Thymus (tissue), 11 donors: ENCODE results near the gene PPP1R18. TPM values are rescaled to one million over a fixed set of nuclear protein-coding genes. Genes with fewer than 3 reads are reported as not detected.
"Not testable (repeated sequence)": the region's sequence is repeated elsewhere in the genome, so short reads cannot be mapped to it uniquely, and the experiment has no call there.

Experiments
- DNase-seq, 9 donors: peaks; one replicate each; pipeline ENCODE4 v3.0.0-alpha.2; 2013; ENCODE audit warnings: low spot score in 9 of 9, low read depth in 6 of 9, missing footprints in 1 of 9
- H3K27ac ChIP-seq, 2 donors: one replicate each; pipeline ENCODE4 v1.5.1; 2013; ENCODE audit warnings: control low read depth in 1 of 2, low read depth in 1 of 2, low read length in 1 of 2, mild to moderate bottlenecking in 1 of 2, moderate library complexity in 1 of 2
- H3K27me3 ChIP-seq, 2 donors: one replicate each; pipeline ENCODE4 v1.5.1; 2013; ENCODE audit warnings: low read length in 1 of 2; ENCODE audit not compliant: control insufficient read depth in 2 of 2, insufficient read depth in 1 of 2
- H3K36me3 ChIP-seq, 2 donors: one replicate each; pipeline ENCODE4 v1.5.1; 2013; ENCODE audit warnings: low read length in 1 of 2, mild to moderate bottlenecking in 1 of 2, moderate library complexity in 1 of 2; ENCODE audit not compliant: control insufficient read depth in 2 of 2, insufficient read depth in 2 of 2
- H3K4me1 ChIP-seq, 2 donors: one replicate each; pipeline ENCODE4 v1.5.1; 2013; ENCODE audit warnings: low read length in 2 of 2; ENCODE audit not compliant: control insufficient read depth in 2 of 2, insufficient read depth in 2 of 2
- H3K4me3 ChIP-seq, 2 donors: one replicate each; pipeline ENCODE4 v1.5.1; 2013; ENCODE audit warnings: low read length in 2 of 2, control low read depth in 1 of 2, mild to moderate bottlenecking in 1 of 2
- H3K9me3 ChIP-seq, 2 donors: one replicate each; pipeline ENCODE4 v1.5.1; 2013; ENCODE audit warnings: low read length in 1 of 2, mild to moderate bottlenecking in 1 of 2; ENCODE audit not compliant: control insufficient read depth in 2 of 2, insufficient read depth in 1 of 2
- WGBS: extraction: QIAGEN DNeasy Blood & Tissue Kit; methylation state at CpG from one replicate; pipeline ENCODE4 v1.1.7; 2013; 5-methylcytosine and 5-hydroxymethylcytosine counted together
- polyA plus RNA-seq: library from polyadenylated mRNA; stranded (reverse); fragments of 200-250 nt; gene quantifications from one replicate; pipeline ENCODE4 v1.2.3, GENCODE V29; 2013
- total RNA-seq: library from RNA; stranded (reverse); fragments of 120-200 nt; gene quantifications from one replicate; pipeline ENCODE4 v1.2.4, GENCODE V29; 2013
- donor health status: healthy.

The PPP1R18 gene
- total and polyA plus RNA-seq, 2 donors, result 47.6 to 115 TPM

DNA sequence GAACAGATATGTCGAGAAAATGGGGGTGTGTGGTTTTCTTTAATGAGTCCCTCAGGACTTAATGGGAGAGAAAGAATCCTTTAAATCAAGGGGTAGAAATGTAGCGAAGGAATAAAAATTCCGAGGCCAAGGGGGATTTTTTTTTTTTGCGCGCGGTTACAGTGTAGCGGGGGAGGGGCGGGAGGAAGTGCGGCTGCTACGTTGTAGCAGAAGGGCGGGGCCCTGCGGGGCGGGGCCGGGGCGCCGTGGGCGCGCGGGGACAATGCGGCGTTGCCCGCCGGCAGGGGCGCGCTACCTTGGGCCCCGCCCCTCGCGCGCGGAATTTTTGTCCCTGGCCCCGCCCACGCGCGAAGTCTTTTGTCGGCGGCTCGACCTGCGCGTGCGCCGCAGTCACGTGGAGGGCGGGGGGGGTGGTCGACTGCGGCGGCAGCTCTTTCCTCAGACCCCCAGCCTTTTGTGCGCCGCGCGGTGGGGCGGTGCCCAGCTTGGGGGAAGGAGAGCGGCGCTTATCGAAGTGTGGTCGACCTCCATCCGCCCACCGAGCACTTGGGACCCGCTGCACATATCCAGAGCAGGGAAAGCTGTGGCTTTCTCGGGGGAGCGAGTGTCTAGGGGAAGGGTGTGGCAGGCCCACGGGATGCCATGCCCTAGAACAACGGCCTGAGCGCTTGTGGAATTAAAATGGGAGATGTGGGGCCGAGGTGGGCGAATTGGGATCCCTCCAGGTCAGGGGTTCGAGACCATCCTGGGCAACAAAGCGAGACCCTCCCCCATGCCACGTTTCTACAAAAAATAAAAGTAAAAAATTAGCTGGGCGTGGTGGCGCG is 35.0 kb upstream of the PPP1R18 start:
- H3K27me3 ChIP-seq, result no peaks in the 10 kb centered on the region
- peaks cover 9 to 66% of the 10 kb centered on the region in 2 donors for H3K4me1 ChIP-seq

DNA sequence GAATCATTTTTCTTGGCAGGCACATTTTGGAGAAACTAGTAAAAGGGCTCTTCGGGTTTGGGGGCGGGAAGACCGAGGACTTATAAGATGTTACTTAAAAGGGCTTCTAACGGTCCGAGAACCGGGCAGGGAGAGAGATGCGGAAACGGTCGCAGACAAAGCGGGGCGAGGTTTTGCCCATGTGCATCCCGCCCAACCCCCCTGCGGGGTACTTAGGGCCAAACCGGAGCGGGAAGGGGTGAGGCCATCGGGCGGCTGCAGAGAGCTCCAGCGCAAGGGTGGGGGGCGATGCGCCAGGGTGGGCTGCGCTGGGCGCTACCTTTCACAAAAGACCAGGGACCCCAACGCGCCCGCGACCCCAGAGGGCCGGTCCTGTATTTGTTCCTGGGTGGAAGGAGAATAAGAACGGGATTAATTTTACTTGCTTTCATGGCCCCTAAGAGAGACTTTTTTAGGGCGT is 34.3 kb upstream of the PPP1R18 start:
- H3K4me1 ChIP-seq, result peaks cover 12 to 69% of the 10 kb centered on the region in 2 donors
- DNase-seq, result peak in 5 of 9 donors; percentile 51 to 82 (median 63)
- H3K36me3 ChIP-seq, result peaks cover 30 to 44% of the 10 kb centered on the region in 2 donors
- peak overlapping the region; percentile 91 to 94 for H3K27ac ChIP-seq
- H3K27me3 ChIP-seq, result no peaks in the 10 kb centered on the region
- WGBS, result under 1% methylated on average over 29 of the region's 29 CpGs
- peak overlapping the region; percentile 95 to 99 for H3K4me3 ChIP-seq
- H3K9me3 ChIP-seq, result peaks cover 0 to 9% of the 10 kb centered on the region in 2 donors

More for the DNA sequence above, 35.0 kb upstream of the PPP1R18 start:
- H3K9me3 ChIP-seq, result peaks cover 0 to 9% of the 10 kb centered on the region in 2 donors
- peak overlapping the region; percentile 95 to 99 for H3K4me3 ChIP-seq
- under 1% methylated on average over 71 of the region's 71 CpGs for WGBS
- H3K36me3 ChIP-seq, result peaks cover 33 to 49% of the 10 kb centered on the region in 2 donors
- H3K27ac ChIP-seq, result peak overlapping the region; percentile 91 to 94
- peak in 8 of 9 donors; percentile 87 to 97 (median 94) for DNase-seq

GRCh38 chr6:30719791-30720737 is 33.6 kb upstream of the PPP1R18 start, which contains the start of gene TUBB:
TUBB (plus strand) TSS chr6:30720352; CDS start chr6:30720507, 155 bp downstream.
- Histone ChIP-seq H3K27ac (peak within 1 kb of the TSS; percentile 91 to 94), H3K27me3 (no peaks in the 10 kb centered on the region), H3K36me3 (peaks cover 27 to 40% of the 10 kb centered on the region in 2 donors), H3K9me3 (peaks cover 0 to 9% of the 10 kb centered on the region in 2 donors), H3K4me1 (peaks cover 12 to 68% of the 10 kb centered on the region in 2 donors), H3K4me3 (peak within 1 kb of the TSS; percentile 95 to 99)
- under 1% methylated on average over 38 of the region's 38 CpGs for whole genome bisulfite sequencing
- DNase-seq, result peak; percentile 87 to 97 (median 92)

- WGBS, result 28% methylated on average over 8 of the region's 8 CpGs
- H3K9me3 ChIP-seq, result peaks cover 0 to 9% of the 10 kb centered on the region in 2 donors
- DNase-seq, result no peak
- H3K27me3 ChIP-seq, result no peaks in the 10 kb centered on the region
- peak overlapping the region; percentile 95 to 99 for H3K4me3 ChIP-seq
- H3K27ac ChIP-seq, result peak overlapping the region; percentile 91 to 94
- peaks cover 12 to 69% of the 10 kb centered on the region in 2 donors for H3K4me1 ChIP-seq
- H3K36me3 ChIP-seq, result peaks cover 20 to 40% of the 10 kb centered on the region in 2 donors
These were observed 32.9 kb upstream of the PPP1R18 start for GRCh38 chr6:30719356-30719755.

DNA sequence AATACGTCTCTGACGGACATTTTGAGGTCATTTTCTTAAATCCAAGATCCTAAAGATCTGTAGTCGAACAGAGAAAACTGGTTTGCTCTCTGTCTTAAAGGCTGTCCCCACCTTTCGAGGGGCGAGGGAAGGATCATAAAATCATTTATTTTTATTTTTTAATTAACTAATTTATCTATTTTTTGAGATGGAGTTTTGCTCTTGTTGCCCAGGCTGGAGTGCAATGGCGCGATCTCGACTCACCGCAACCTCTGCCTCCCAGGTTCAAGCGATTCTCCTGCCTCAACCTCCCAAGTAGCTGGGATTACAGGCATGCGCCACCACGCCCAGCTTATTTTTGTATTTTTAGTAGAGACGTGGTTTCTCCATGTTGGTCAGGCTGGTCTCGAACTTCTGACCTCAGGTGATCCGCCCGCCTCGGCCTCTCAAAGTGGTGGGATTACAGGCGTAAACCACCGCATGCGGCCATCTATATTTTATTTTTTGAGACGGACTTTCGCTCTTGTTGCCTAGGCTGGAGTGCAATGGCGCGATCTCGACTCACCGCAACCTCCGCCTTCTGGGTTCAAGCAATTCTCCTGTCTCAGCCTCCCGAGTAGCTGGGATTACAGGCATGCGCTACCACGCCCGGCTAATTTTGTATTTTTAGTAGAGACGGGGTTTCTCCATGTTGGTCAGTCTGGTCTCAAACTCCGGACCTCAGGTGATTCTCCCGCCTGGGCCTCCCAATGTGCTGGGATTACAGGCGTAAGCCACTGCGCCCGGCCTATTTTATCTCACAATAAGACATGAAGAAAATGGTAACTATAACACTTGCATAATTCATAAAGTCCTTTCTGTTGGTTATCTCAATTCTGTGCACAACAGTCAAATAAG is 31.6 kb upstream of the PPP1R18 start:
- H3K4me3 ChIP-seq, result peak overlapping the region; percentile 64 to 69
- DNase-seq, H3K9me3 ChIP-seq, H3K27me3 ChIP-seq: not testable (repeated sequence)
- 81% methylated on average over 37 of the region's 37 CpGs for WGBS
- peak overlapping the region; percentile 52 to 94 for H3K27ac ChIP-seq
- H3K36me3 ChIP-seq, result peaks cover 17 to 38% of the 10 kb centered on the region in 2 donors
- peaks cover 18 to 67% of the 10 kb centered on the region in 2 donors for H3K4me1 ChIP-seq

DNA sequence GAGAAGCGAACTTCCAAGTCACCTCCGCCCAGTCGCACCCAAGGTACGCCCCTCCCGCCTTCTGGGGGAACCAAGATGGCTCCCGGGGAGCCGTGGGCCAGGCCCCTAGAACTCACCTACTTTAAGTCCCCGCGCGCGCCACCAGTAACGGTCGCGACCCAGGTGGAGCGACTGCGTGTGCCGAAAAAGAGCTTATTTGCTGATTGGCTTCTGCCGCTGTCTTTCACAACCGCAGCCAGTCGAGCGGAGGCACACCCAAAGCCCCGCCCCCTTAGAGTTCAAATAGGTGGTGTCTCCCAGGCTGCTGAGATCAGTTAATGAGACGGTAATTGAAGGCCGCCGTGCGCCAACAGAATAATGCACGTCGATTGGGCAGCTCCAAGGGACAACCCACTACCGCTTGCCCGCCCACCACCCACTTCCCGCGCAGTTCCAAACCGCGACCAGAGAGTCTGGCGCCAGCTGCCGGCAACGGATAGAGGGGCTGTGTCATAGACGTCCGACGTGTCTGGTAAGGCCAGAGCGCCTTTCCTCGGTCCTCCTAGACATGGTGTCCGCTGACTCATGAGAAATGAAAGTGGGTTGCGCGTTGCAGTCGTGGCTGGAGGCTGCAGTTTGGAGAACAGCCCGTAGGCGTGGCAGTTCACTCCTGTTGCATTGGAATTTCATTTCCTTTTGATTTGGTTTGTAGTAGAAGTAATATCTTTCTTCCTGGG is 30.8 kb upstream of the PPP1R18 start, which contains the start of gene MDC1:
MDC1 (minus strand) TSS at position 153 of the 716 bp plus-strand sequence. CDS start 2,106 bp downstream, outside the sequence.
- WGBS, result under 1% methylated on average over 48 of the region's 48 CpGs
- peak; percentile 93 to 100 (median 98) for DNase-seq
- peak within 1 kb of the TSS; percentile 64 to 69 for H3K4me3 ChIP-seq
- H3K4me1 ChIP-seq, result peaks cover 20 to 67% of the 10 kb centered on the region in 2 donors
- peak within 1 kb of the TSS; percentile 94 to 95 for H3K27ac ChIP-seq
- peaks cover 18 to 38% of the 10 kb centered on the region in 2 donors for H3K36me3 ChIP-seq
- no peaks in the 10 kb centered on the region for H3K27me3 ChIP-seq
- peaks cover 0 to 9% of the 10 kb centered on the region in 2 donors for H3K9me3 ChIP-seq

- DNase-seq, result no peak
- Histone ChIP-seq H3K36me3 (peaks cover 19 to 33% of the 10 kb centered on the region in 2 donors), H3K27me3 (no peaks in the 10 kb centered on the region), H3K4me1 (peaks cover 25 to 67% of the 10 kb centered on the region in 2 donors), H3K4me3 (peak overlapping the region; percentile 64 to 69), H3K9me3 (peaks cover 0 to 9% of the 10 kb centered on the region in 2 donors), H3K27ac (peak overlapping the region; percentile 94 to 95)
- 10% methylated on average over 8 of the region's 8 CpGs for WGBS
These were observed 30.4 kb upstream of the PPP1R18 start for GRCh38 chr6:30716879-30717128.
